ENCODE results near the gene ABCB8.

GRCh38 chr7:151075662-151075971, 47.4 kb downstream of the ABCB8 start:
- TF ChIP-seq SIN3A (IDR thresholded peaks at IDR 0.05; ENCODE audit: borderline replicate concordance, low read depth, low read length) (no peak), GABPA (IDR thresholded peaks at IDR 0.05; ENCODE audit: low read depth) (no peak), POLR2AphosphoS5 (IDR thresholded peaks at IDR 0.05; ENCODE audit: low read depth, low read length) (no peak), SMC3 (IDR thresholded peaks at IDR 0.05; ENCODE audit: low read depth, low read length) (no peak), EZH2phosphoT487 (IDR thresholded peaks at IDR 0.05; ENCODE audit: borderline replicate concordance, low read depth) (no peak), JUND (IDR thresholded peaks at IDR 0.05) (no peak)
- TF ChIP-seq, protein P1, sequence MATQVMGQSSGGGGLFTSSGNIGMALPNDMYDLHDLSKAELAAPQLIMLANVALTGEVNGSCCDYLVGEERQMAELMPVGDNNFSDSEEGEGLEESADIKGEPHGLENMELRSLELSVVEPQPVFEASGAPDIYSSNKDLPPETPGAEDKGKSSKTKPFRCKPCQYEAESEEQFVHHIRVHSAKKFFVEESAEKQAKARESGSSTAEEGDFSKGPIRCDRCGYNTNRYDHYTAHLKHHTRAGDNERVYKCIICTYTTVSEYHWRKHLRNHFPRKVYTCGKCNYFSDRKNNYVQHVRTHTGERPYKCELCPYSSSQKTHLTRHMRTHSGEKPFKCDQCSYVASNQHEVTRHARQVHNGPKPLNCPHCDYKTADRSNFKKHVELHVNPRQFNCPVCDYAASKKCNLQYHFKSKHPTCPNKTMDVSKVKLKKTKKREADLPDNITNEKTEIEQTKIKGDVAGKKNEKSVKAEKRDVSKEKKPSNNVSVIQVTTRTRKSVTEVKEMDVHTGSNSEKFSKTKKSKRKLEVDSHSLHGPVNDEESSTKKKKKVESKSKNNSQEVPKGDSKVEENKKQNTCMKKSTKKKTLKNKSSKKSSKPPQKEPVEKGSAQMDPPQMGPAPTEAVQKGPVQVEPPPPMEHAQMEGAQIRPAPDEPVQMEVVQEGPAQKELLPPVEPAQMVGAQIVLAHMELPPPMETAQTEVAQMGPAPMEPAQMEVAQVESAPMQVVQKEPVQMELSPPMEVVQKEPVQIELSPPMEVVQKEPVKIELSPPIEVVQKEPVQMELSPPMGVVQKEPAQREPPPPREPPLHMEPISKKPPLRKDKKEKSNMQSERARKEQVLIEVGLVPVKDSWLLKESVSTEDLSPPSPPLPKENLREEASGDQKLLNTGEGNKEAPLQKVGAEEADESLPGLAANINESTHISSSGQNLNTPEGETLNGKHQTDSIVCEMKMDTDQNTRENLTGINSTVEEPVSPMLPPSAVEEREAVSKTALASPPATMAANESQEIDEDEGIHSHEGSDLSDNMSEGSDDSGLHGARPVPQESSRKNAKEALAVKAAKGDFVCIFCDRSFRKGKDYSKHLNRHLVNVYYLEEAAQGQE (IDR thresholded peaks at IDR 0.05; ENCODE audit: low read depth, low read length) = no peak
- TF ChIP-seq, protein P2, sequence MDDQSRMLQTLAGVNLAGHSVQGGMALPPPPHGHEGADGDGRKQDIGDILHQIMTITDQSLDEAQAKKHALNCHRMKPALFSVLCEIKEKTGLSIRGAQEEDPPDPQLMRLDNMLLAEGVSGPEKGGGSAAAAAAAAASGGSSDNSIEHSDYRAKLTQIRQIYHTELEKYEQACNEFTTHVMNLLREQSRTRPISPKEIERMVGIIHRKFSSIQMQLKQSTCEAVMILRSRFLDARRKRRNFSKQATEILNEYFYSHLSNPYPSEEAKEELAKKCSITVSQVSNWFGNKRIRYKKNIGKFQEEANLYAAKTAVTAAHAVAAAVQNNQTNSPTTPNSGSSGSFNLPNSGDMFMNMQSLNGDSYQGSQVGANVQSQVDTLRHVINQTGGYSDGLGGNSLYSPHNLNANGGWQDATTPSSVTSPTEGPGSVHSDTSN (IDR thresholded peaks at IDR 0.05) = no peak
- TF ChIP-seq, protein P3, sequence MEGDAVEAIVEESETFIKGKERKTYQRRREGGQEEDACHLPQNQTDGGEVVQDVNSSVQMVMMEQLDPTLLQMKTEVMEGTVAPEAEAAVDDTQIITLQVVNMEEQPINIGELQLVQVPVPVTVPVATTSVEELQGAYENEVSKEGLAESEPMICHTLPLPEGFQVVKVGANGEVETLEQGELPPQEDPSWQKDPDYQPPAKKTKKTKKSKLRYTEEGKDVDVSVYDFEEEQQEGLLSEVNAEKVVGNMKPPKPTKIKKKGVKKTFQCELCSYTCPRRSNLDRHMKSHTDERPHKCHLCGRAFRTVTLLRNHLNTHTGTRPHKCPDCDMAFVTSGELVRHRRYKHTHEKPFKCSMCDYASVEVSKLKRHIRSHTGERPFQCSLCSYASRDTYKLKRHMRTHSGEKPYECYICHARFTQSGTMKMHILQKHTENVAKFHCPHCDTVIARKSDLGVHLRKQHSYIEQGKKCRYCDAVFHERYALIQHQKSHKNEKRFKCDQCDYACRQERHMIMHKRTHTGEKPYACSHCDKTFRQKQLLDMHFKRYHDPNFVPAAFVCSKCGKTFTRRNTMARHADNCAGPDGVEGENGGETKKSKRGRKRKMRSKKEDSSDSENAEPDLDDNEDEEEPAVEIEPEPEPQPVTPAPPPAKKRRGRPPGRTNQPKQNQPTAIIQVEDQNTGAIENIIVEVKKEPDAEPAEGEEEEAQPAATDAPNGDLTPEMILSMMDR (IDR thresholded peaks at IDR 0.05) = no peak

Data from SK-N-SH (cell line).